GM20000 (cell line): Measurements from ENCODE around the gene VIPR2.

Experiments
- DNase-seq: peaks from one replicate; pipeline ENCODE4 v3.0.0; 2012; ENCODE audit warnings: low spot score
- CTCF ChIP-seq: IDR thresholded peaks from 2 replicates; pipeline ENCODE4 v1.5.1; 2012; ENCODE audit warnings: mild to moderate bottlenecking, control low read depth; ENCODE audit errors: extremely low read depth, missing control alignments

Gene VIPR2

GRCh38 chr7:159026271-159027055, 118.2 kb downstream of the VIPR2 start:
- TF ChIP-seq CTCF, result no peak
- no peak for DNase-seq

DNA sequence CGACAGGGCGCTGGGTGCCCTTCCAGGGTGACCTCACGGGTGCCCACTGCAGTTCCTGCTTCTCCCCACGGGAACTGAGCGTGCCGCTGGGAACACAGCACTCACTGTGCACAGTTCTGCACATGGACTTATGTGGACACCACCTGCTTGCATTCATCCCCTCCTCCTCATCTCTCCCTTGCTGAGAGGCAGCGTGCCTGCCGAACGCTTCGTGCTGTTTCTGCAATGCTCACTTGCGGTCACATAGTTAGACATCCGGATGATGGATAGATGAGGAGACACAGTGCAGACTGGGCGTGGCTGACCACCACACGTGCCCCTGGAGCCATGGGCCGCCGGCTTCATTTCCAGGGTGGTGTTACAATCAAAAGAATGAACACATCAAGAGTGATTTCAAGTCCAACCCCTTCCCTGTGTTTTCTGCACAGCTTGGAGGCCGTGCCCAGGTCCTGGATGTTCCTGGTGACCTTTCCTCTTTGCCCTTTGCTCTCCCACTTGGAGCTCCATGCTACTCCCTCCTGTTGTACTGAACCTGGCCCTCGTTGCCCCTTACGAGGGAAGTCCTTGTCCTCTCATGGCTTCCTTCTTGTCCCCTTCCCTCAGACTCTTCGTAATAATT, 119.4 kb downstream of the VIPR2 start:
- no peak for TF ChIP-seq CTCF
- no peak for DNase-seq

- no peak for DNase-seq
- TF ChIP-seq CTCF, result no peak
Observed at GRCh38 chr7:159024280-159024951, 120.3 kb downstream of the VIPR2 start.

- TF ChIP-seq CTCF, result no peak
- DNase-seq, result no peak
Observed at GRCh38 chr7:159023746-159024145, 120.9 kb downstream of the VIPR2 start.

- no peak for DNase-seq
Observed at GRCh38 chr7:159023206-159023605, 121.5 kb downstream of the VIPR2 start.

GRCh38 chr7:159022238-159022993, 122.3 kb downstream of the VIPR2 start:
- TF ChIP-seq CTCF, result no peak
- DNase-seq, result no peak

More at GRCh38 chr7:159023206-159023605, 121.5 kb downstream of the VIPR2 start:
- no peak for TF ChIP-seq CTCF
